ENCODE data around the gene ST3GAL2. TPM values are rescaled to one million over a fixed set of nuclear protein-coding genes. Genes with fewer than 3 reads are reported as not detected.
A peak's percentile ranks its signal among the peaks of the same experiment; 100 is the strongest.

ST3GAL2 gene
- total and polyA plus RNA-seq, 7 experiments from 2014 or later, result 11.3 to 35.9 (median 28.5) TPM

DNA sequence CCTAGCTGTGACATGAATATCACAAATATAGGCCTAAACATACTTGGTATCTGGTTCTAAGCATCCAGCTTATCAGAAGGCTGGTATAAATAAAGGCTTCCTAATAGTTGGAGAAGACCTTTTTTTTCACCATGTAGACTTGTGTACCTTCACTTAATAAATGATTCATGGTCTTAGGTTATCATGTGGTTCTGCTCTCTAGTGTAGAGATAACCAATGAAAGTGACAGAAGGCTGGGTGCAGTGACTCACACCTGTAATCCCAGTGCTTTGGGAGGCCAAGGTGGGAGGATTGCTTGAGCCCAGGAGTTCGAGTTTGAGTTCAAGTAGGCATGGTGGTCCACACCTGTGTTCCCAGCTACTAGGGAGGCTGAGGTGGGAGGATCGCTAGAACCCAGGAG, 89.1 kb downstream of the ST3GAL2 start:
- Histone ChIP-seq H3K9me3 (ENCODE audit: control insufficient read depth in 2 of 3, low read length in 3 of 3) (no peaks in the 10 kb centered on the region), H3K36me3 (ENCODE audit: control insufficient read depth in 2 of 3, insufficient read depth in 3 of 3, low read length in 3 of 3) (peaks cover 0 to 25% (median 0%) of the 10 kb centered on the region in 3 experiments), H3K27ac (ENCODE audit: low read depth, low read length) (peak overlapping the region; percentile 92), H3K4me3 (ENCODE audit: low read length) (no peak overlapping the region), H3K4me1 (ENCODE audit: control insufficient read depth in 2 of 2, insufficient read depth in 2 of 2, low read length in 2 of 2) (peaks cover 15 to 17% of the 10 kb centered on the region in 2 donors), H3K27me3 (ENCODE audit: control insufficient read depth in 2 of 2, insufficient read depth in 2 of 2, low read length in 2 of 2) (no peaks in the 10 kb centered on the region)
- H3K4me3 Mint-ChIP-seq, result peak overlapping the region in 1 of 10 donors; percentile 29
- H3K27ac Mint-ChIP-seq, result peak overlapping the region in 5 of 9 donors; percentile 14 to 68 (median 46)
- H3K27me3 Mint-ChIP-seq, result no peaks in the 10 kb centered on the region
- ATAC-seq (no peak), DNase-seq (no peak)
- H3K36me3 Mint-ChIP-seq, result peaks cover 0 to 15% (median 5%) of the 10 kb centered on the region in 5 donors
- intact Hi-C loops (cut with micrococcal nuclease), result no loop called here
- peaks cover 11 to 45% (median 35%) of the 10 kb centered on the region in 7 donors for H3K4me1 Mint-ChIP-seq
- H3K9me3 Mint-ChIP-seq, result peaks cover 0 to 6% (median 0%) of the 10 kb centered on the region in 11 donors
- ChIA-PET CTCF (no interaction called here), POLR2A (interaction anchor here (1.7 kb wide), 1 partner anchor 175 kb away, joined by 4 read pairs; no protein-coding TSS in a partner anchor)

- no peaks in the 10 kb centered on the region for H3K27me3 ChIP-seq (ENCODE audit: control insufficient read depth in 2 of 2, insufficient read depth in 2 of 2, low read length in 2 of 2)
- H3K36me3 Mint-ChIP-seq, result peaks cover 0 to 12% (median 5%) of the 10 kb centered on the region in 5 donors
- H3K4me3 ChIP-seq (ENCODE audit: low read length), result no peak overlapping the region
- ChIA-PET CTCF (no interaction called here), POLR2A (interaction anchor here (0.6 to 1.7 kb wide), 3 partner anchors 115 to 594 kb away, joined by 3 to 4 read pairs (median 4); no protein-coding TSS in a partner anchor)
- H3K4me1 Mint-ChIP-seq, result peaks cover 11 to 45% (median 35%) of the 10 kb centered on the region in 7 donors
- H3K9me3 ChIP-seq (ENCODE audit: control insufficient read depth in 2 of 3, low read length in 3 of 3), result no peaks in the 10 kb centered on the region
- DNase-seq (no peak), ATAC-seq (no peak)
- peaks cover 0 to 6% (median 0%) of the 10 kb centered on the region in 11 donors for H3K9me3 Mint-ChIP-seq
- peak overlapping the region; percentile 92 for H3K27ac ChIP-seq (ENCODE audit: low read depth, low read length)
- H3K27ac Mint-ChIP-seq, result peak overlapping the region in 6 of 9 donors; percentile 14 to 68 (median 56)
- H3K27me3 Mint-ChIP-seq, result no peaks in the 10 kb centered on the region
- H3K4me1 ChIP-seq (ENCODE audit: control insufficient read depth in 2 of 2, insufficient read depth in 2 of 2, low read length in 2 of 2), result peaks cover 15 to 17% of the 10 kb centered on the region in 2 donors
- H3K36me3 ChIP-seq (ENCODE audit: control insufficient read depth in 2 of 3, insufficient read depth in 3 of 3, low read length in 3 of 3), result peaks cover 0 to 20% (median 0%) of the 10 kb centered on the region in 3 experiments
- peak overlapping the region in 3 of 10 donors; percentile 1 to 19 (median 7) for H3K4me3 Mint-ChIP-seq
- intact Hi-C loops (cut with micrococcal nuclease), result no loop called here
Observed at GRCh38 chr16:70348991-70349390, 89.9 kb downstream of the ST3GAL2 start.

GRCh38 chr16:70345840-70346239, 93.1 kb downstream of the ST3GAL2 start:
- H3K27me3 Mint-ChIP-seq, result no peaks in the 10 kb centered on the region
- H3K4me3 Mint-ChIP-seq, result peak overlapping the region; percentile 85 to 99 (median 96)
- H3K27ac ChIP-seq (ENCODE audit: low read depth, low read length), result peak overlapping the region; percentile 92
- peaks cover 0 to 8% (median 5%) of the 10 kb centered on the region in 5 donors for H3K36me3 Mint-ChIP-seq
- H3K4me3 ChIP-seq (ENCODE audit: low read length), result peak overlapping the region; percentile 63
- H3K27me3 ChIP-seq (ENCODE audit: control insufficient read depth in 2 of 2, insufficient read depth in 2 of 2, low read length in 2 of 2), result no peaks in the 10 kb centered on the region
- H3K4me1 Mint-ChIP-seq, result peaks cover 11 to 45% (median 33%) of the 10 kb centered on the region in 7 donors
- no peak for DNase-seq
- no peak for ATAC-seq
- CTCF ChIA-PET, result interaction anchor here (1.9 kb wide), 1 partner anchor 35 kb away, joined by 8 read pairs; no protein-coding TSS in a partner anchor
- H3K27ac Mint-ChIP-seq, result peak overlapping the region; percentile 93 to 99 (median 97)
- H3K9me3 Mint-ChIP-seq, result peaks cover 0 to 6% (median 0%) of the 10 kb centered on the region in 11 donors
- H3K4me1 ChIP-seq (ENCODE audit: control insufficient read depth in 2 of 2, insufficient read depth in 2 of 2, low read length in 2 of 2), result peaks cover 15 to 17% of the 10 kb centered on the region in 2 donors
- H3K9me3 ChIP-seq (ENCODE audit: control insufficient read depth in 2 of 3, low read length in 3 of 3), result no peaks in the 10 kb centered on the region
- intact Hi-C loops (cut with micrococcal nuclease), result loop anchor here (1.0 to 2.0 kb wide), 11 partner anchors 35 to 232 kb away; partner anchors contain the start of genes AARS1 (in 2 of the 2), COG4 (in 2 of the 2), DDX19B (in 2 of the 2) and SF3B3 (in 2 of the 2)
- H3K36me3 ChIP-seq (ENCODE audit: control insufficient read depth in 2 of 3, insufficient read depth in 3 of 3, low read length in 3 of 3), result peaks cover 0 to 10% (median 0%) of the 10 kb centered on the region in 3 experiments
- POLR2A ChIA-PET, result interaction anchor here (0.5 to 2.9 kb wide), 12 partner anchors 14 to 177 kb away, joined by 3 to 41 read pairs (median 7); partner anchors contain the start of genes AARS1, COG4, DDX19B and SF3B3

DNA sequence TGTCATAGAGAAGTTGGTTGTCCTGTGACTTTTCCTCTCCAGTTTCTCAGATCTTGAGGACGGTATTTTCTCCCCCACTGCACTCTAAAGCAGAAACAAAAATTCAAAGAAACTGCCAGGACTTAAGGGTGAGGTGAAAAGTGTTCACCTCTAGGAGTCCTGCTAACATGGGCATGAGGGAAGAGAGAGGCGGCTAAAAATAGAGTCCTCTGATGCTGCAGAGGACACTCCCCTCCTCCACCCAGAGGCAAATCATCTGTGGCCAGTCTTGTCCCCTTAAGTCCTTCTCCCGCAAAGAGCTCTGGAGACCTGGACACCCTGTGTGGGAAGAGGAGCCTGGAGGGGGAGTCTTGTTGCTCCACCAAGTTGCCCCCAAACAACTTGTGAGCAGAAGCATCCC, 96.9 kb downstream of the ST3GAL2 start:
- Mint-ChIP-seq H3K27ac (peak overlapping the region in 3 of 9 donors; percentile 37 to 77 (median 74)), H3K27me3 (no peaks in the 10 kb centered on the region), H3K4me1 (peaks cover 5 to 16% (median 10%) of the 10 kb centered on the region in 7 donors), H3K9me3 (peaks cover 0 to 5% (median 0%) of the 10 kb centered on the region in 11 donors), H3K36me3 (no peaks in the 10 kb centered on the region), H3K4me3 (no peak overlapping the region)
- ChIA-PET CTCF (no interaction called here), POLR2A (interaction anchor here (0.7 to 1.4 kb wide), 2 partner anchors 44 to 96 kb away, joined by 3 to 4 read pairs; partner anchors contain the start of gene DDX19B)
- Histone ChIP-seq H3K9me3 (ENCODE audit: control insufficient read depth in 2 of 3, low read length in 3 of 3) (no peaks in the 10 kb centered on the region), H3K27me3 (ENCODE audit: control insufficient read depth in 2 of 2, insufficient read depth in 2 of 2, low read length in 2 of 2) (no peaks in the 10 kb centered on the region), H3K4me1 (ENCODE audit: control insufficient read depth in 2 of 2, insufficient read depth in 2 of 2, low read length in 2 of 2) (peaks cover 5 to 6% of the 10 kb centered on the region in 2 donors), H3K27ac (ENCODE audit: low read depth, low read length) (no peak overlapping the region), H3K36me3 (ENCODE audit: control insufficient read depth in 2 of 3, insufficient read depth in 3 of 3, low read length in 3 of 3) (no peaks in the 10 kb centered on the region), H3K4me3 (ENCODE audit: low read length) (no peak overlapping the region)
- intact Hi-C loops (cut with micrococcal nuclease), result no loop called here
- DNase-seq, result no peak
- ATAC-seq, result no peak

DNA sequence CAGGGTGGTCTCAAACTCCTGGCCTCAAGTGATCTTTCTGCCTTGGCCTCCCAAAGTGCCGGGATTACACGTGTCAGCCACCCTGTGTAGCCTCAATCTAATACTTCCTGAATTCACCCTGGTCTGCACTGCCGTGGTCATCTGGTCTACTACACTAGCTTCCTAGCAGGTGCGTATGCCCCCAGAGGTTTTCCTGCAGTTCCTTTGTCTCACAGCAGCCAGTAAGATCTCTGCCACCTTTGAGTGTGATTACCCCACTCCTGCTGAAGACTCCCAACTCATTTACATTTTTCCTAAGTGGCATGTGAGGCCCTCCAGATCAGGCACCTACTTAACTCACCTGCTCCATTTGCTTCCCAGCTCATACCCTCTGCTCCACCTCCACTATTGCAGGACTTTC, 97.3 kb downstream of the ST3GAL2 start:
- Mint-ChIP-seq H3K27me3 (no peaks in the 10 kb centered on the region), H3K27ac (peak overlapping the region in 4 of 9 donors; percentile 21 to 77 (median 45)), H3K9me3 (peaks cover 0 to under 1% (median 0%) of the 10 kb centered on the region in 11 donors), H3K4me3 (no peak overlapping the region), H3K36me3 (no peaks in the 10 kb centered on the region), H3K4me1 (peaks cover 5 to 12% (median 8%) of the 10 kb centered on the region in 7 donors)
- POLR2A ChIA-PET, result no interaction called here
- Histone ChIP-seq H3K27ac (ENCODE audit: low read depth, low read length) (no peak overlapping the region), H3K4me1 (ENCODE audit: control insufficient read depth in 2 of 2, insufficient read depth in 2 of 2, low read length in 2 of 2) (peaks cover 5 to 6% of the 10 kb centered on the region in 2 donors), H3K4me3 (ENCODE audit: low read length) (no peak overlapping the region), H3K9me3 (ENCODE audit: control insufficient read depth in 2 of 3, low read length in 3 of 3) (no peaks in the 10 kb centered on the region), H3K36me3 (ENCODE audit: control insufficient read depth in 2 of 3, insufficient read depth in 3 of 3, low read length in 3 of 3) (no peaks in the 10 kb centered on the region), H3K27me3 (ENCODE audit: control insufficient read depth in 2 of 2, insufficient read depth in 2 of 2, low read length in 2 of 2) (no peaks in the 10 kb centered on the region)
- intact Hi-C loops (cut with micrococcal nuclease), result no loop called here
- CTCF ChIA-PET, result no interaction called here
- DNase-seq (no peak), ATAC-seq (no peak)

- H3K27me3 ChIP-seq (ENCODE audit: control insufficient read depth in 2 of 2, insufficient read depth in 2 of 2, low read length in 2 of 2), result no peaks in the 10 kb centered on the region
- peaks cover 0 to 4% (median 0%) of the 10 kb centered on the region in 7 donors for H3K4me1 Mint-ChIP-seq
- intact Hi-C loops (cut with micrococcal nuclease), result no loop called here
- H3K9me3 Mint-ChIP-seq, result no peaks in the 10 kb centered on the region
- no peaks in the 10 kb centered on the region for H3K4me1 ChIP-seq (ENCODE audit: control insufficient read depth in 2 of 2, insufficient read depth in 2 of 2, low read length in 2 of 2)
- no peak overlapping the region for H3K4me3 Mint-ChIP-seq
- ChIA-PET CTCF (interaction anchor here (1.3 kb wide), 1 partner anchor 1142 kb away, joined by 7 read pairs; no protein-coding TSS in a partner anchor), POLR2A (interaction anchor here (2.2 kb wide), 1 partner anchor 13 kb away, joined by 6 read pairs; no protein-coding TSS in a partner anchor)
- no peaks in the 10 kb centered on the region for H3K27me3 Mint-ChIP-seq
- no peak overlapping the region for H3K27ac Mint-ChIP-seq
- no peaks in the 10 kb centered on the region for H3K9me3 ChIP-seq (ENCODE audit: control insufficient read depth in 2 of 3, low read length in 3 of 3)
- DNase-seq (no peak), ATAC-seq (no peak)
- H3K36me3 ChIP-seq (ENCODE audit: control insufficient read depth in 2 of 3, insufficient read depth in 3 of 3, low read length in 3 of 3), result peaks cover 0 to 25% (median 8%) of the 10 kb centered on the region in 3 experiments
- peaks cover 0 to 13% (median 6%) of the 10 kb centered on the region in 5 donors for H3K36me3 Mint-ChIP-seq
- no peak overlapping the region for H3K4me3 ChIP-seq (ENCODE audit: low read length)
- H3K27ac ChIP-seq (ENCODE audit: low read depth, low read length), result no peak overlapping the region
Observed at GRCh38 chr16:70337814-70338213, 101.1 kb downstream of the ST3GAL2 start.

All from naive thymus-derived CD4-positive, alpha-beta T cell (primary cell).